Measurements from ENCODE around the gene SYMPK. TPM values are rescaled to one million over a fixed set of nuclear protein-coding genes. Genes with fewer than 3 reads are reported as not detected.
A peak's percentile ranks its signal among the peaks of the same experiment; 100 is the strongest.
"Not testable (repeated sequence)": the region's sequence is repeated elsewhere in the genome, so short reads cannot be mapped to it uniquely, and the experiment has no call there.

SYMPK gene
- total RNA-seq, 2 donors from 2014 or later, result 16.4 to 20.6 TPM

DNA sequence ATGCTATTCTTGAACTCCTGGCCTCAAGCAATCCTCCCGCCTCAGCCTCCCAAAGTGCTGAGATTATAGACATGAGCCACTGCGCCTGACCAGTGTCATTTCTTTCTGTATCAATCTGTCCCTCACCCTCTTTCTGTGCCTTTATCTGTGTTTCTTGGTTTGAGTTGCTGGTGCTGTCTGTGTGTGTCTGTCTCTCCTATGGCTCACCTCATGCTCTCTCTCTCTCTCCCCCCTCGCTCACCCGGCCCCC lies 13.1 kb upstream of the SYMPK start:
- Histone ChIP-seq H3K27me3 (no peaks in the 10 kb centered on the region), H3K4me3 (no peak overlapping the region), H3K36me3 (no peaks in the 10 kb centered on the region), H3K27ac (peak overlapping the region in 1 of 2 donors; percentile 62), H3K4me1 (peaks cover 0 to 16% of the 10 kb centered on the region in 2 donors), H3K9me3 (no peaks in the 10 kb centered on the region)
- TF ChIP-seq CTCF (IDR thresholded peaks at IDR 0.05), result no peak
- DNase-seq (ENCODE audit: low spot score), result no peak

DNA sequence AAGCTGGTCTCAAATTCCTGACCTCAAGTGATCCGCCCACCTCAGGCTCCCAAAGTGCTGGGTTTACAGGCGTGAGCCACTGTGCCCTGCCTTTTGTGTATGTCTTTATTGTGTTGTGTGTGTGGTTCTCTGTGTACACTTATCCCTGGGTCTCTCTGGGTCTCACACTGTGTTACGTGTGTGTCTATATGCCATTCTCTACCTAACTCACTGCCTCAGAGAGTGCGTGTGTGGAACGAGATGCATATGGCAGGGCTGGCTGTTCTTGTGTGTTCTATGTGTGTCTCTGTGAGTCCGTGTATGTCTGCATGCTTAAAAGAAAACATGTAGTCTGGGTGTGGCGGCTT lies 11.6 kb upstream of the SYMPK start:
- Histone ChIP-seq H3K27me3 (no peaks in the 10 kb centered on the region), H3K4me1 (peaks cover 0 to 16% of the 10 kb centered on the region in 2 donors), H3K4me3 (no peak overlapping the region), H3K27ac (no peak overlapping the region), H3K36me3 (no peaks in the 10 kb centered on the region), H3K9me3 (no peaks in the 10 kb centered on the region)
- no peak for DNase-seq (ENCODE audit: low spot score)
- no peak for TF ChIP-seq CTCF (IDR thresholded peaks at IDR 0.05)

GRCh38 chr19:45873219-45873772 lies 10.3 kb upstream of the SYMPK start:
- DNase-seq (ENCODE audit: low spot score), result no peak
- Histone ChIP-seq H3K27ac (no peak overlapping the region), H3K9me3 (no peaks in the 10 kb centered on the region), H3K27me3 (no peaks in the 10 kb centered on the region), H3K4me3 (no peak overlapping the region), H3K36me3 (no peaks in the 10 kb centered on the region), H3K4me1 (peaks cover 0 to 16% of the 10 kb centered on the region in 2 donors)
- TF ChIP-seq CTCF (IDR thresholded peaks at IDR 0.05), result no peak

GRCh38 chr19:45872095-45872919 lies 9.4 kb upstream of the SYMPK start:
- no peaks in the 10 kb centered on the region for H3K36me3 ChIP-seq
- DNase-seq (ENCODE audit: low spot score), result no peak
- no peaks in the 10 kb centered on the region for H3K27me3 ChIP-seq
- H3K4me3 ChIP-seq, result no peak overlapping the region
- peaks cover 0 to 13% of the 10 kb centered on the region in 2 donors for H3K4me1 ChIP-seq
- H3K27ac ChIP-seq, result no peak overlapping the region
- H3K9me3 ChIP-seq, result no peaks in the 10 kb centered on the region
- TF ChIP-seq CTCF (IDR thresholded peaks at IDR 0.05), result no peak

- TF ChIP-seq CTCF (IDR thresholded peaks at IDR 0.05), result no peak
- no peaks in the 10 kb centered on the region for H3K4me1 ChIP-seq
- no peak overlapping the region for H3K27ac ChIP-seq
- H3K9me3 ChIP-seq, result no peaks in the 10 kb centered on the region
- DNase-seq (ENCODE audit: low spot score), result no peak
- no peaks in the 10 kb centered on the region for H3K27me3 ChIP-seq
- H3K36me3 ChIP-seq, result no peaks in the 10 kb centered on the region
- H3K4me3 ChIP-seq, result no peak overlapping the region
These were observed 7.9 kb upstream of the SYMPK start for GRCh38 chr19:45870798-45871197.

DNA sequence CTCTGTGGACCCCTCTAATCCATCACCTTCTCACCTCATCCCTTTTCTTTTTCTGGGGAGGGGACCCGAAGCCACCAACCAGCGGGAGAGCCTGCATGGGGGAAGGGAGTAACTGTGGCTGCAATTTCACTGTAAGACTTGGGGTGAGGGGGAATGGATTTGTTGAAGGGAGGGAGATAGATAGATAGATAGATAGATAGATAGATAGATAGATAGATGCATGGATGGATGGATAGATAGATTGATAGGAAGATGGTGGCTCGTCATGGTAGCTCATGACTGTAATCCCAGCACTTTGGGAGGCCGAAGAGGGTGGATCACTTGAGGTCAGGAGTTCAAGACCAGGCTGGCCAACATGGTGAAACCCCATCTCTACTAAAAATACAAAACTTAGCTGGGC lies 4.3 kb upstream of the SYMPK start:
- H3K36me3 ChIP-seq; H3K4me3 ChIP-seq; H3K9me3 ChIP-seq; DNase-seq (ENCODE audit: low spot score); H3K27ac ChIP-seq: not testable (repeated sequence)
- peaks cover 10 to 11% of the 10 kb centered on the region in 2 donors for H3K27me3 ChIP-seq
- H3K4me1 ChIP-seq, result peaks cover 0 to 15% of the 10 kb centered on the region in 2 donors
